Hematopoietic multipotent progenitor cell (in vitro differentiated cells): Measurements from ENCODE around the gene WSB1. TPM values are rescaled to one million over a fixed set of nuclear protein-coding genes. Genes with fewer than 3 reads are reported as not detected.
"Not testable (repeated sequence)": the region's sequence is repeated elsewhere in the genome, so short reads cannot be mapped to it uniquely, and the experiment has no call there.

Experiments used
- DNase-seq, 3 donors: peaks; one replicate each; pipeline ENCODE4 v3.0.0-alpha.2; 2011 to 2015; ENCODE audit warnings: low read depth in 2 of 3, low spot score in 2 of 3
- total RNA-seq: library from RNA; depleted of rRNA; stranded (reverse); fragments of >200 nt; gene quantifications from one replicate; pipeline ENCODE4 v1.2.3, GENCODE V29; 2012

Gene WSB1
- total RNA-seq, 1 donor = 290 TPM

DNA sequence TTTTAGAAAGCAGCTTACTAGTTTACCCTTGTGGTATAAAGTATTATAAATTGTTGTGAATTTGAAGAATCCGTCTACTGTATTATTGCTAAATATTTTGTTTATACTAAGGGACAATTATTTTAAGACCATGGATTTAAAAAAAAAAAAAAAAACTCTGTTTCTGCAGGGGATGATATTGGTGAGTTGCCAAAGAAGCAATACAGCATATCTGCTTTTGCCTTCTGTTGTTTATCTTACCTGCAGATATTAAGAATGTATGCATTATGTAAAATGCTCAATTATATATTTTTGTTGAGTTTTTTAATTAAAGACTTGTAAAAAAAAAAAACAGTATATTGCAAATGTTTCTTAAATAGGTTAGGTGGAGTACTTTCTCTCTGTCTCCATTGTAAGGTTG is 19.4 kb downstream of the WSB1 start:
- DNase-seq = no peak

DNA sequence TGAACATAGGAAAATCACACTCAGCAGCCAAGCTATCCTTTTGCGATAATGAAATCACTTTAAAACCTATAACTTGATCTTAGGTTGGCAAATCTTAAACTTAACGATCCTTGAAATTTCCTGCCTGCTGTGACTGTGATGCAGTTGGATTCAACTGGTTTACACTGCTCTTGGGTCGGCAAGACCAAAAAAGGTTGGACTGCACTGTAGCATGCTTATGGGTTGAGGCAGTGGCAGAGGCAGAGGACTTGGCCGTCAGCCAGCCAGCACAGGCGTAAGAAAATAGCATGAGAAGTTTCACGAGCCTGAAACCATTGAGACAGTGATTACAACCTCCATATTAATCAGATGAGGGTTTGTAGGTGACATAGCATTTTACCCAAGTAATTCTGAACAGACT is 21.4 kb downstream of the WSB1 start:
- DNase-seq = no peak

DNA sequence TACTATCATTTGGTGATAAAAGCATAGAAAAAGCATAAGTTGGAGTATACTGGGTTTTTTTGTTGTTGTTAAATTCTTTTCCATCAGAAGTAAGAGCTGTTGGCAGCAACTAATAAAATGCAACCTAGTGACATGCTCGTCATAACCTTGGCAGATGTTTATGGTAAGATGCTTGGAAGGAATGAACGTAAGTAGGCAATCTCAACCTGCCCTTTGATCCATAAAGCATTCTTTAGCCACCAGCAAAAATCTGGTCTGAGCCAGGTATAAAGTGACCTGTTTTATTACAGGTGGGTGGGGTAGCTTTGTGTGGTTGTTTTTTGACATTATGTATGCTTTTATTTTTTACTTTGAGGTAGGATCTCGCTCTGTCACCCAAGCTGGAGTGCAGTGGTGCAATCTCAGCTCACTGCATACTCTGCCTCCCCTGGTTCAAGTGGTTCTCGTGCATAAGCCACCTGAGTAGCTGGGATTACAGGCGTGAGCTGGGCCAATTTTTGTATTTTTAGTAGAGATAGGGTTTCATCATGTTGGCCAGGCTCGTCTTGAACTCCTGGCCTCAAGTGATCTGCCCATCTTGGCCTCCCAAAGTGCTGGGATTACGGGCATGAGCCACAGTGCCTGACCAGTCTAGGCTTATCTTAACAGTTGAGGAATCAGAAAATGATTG is 22.0 kb downstream of the WSB1 start:
- DNase-seq = no peak

DNA sequence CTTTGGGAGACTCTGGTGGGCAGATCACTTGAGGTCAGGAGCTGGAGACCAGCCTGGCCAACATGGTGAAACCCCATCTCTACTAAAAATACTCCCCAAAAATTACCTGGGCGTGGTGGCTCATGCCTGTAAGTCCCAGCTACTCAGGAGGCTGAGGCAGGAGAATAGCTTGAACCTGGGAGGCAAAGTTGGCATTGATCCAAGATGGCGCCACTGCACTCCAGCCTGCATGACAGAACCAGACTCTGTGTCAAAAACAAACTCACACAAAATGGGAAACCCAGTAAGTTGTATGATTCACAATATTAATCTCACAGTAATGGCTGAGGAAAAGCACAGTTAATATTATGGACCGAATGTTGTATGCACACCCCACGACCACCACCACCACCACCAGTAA is 24.3 kb downstream of the WSB1 start:
- no peak for DNase-seq

DNA sequence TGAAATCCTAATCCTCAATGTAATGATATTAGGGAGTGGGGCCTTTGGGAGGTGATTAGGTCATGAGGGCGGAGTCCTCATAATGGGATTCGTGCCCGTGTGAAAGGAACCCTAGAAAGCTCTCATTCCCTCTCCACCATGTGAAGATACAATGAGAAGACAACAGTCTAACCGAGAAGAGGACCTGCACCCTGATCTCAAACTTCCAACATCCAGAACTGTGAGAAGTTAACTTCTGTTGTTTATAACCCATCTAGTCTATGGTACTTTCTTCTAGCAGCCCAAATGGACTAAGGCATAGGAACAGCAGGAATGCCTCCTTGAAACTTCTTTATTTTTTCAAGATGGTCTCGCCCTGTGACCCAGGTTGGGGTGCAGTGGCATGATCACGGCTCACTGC is 24.7 kb downstream of the WSB1 start:
- DNase-seq = no peak

DNA sequence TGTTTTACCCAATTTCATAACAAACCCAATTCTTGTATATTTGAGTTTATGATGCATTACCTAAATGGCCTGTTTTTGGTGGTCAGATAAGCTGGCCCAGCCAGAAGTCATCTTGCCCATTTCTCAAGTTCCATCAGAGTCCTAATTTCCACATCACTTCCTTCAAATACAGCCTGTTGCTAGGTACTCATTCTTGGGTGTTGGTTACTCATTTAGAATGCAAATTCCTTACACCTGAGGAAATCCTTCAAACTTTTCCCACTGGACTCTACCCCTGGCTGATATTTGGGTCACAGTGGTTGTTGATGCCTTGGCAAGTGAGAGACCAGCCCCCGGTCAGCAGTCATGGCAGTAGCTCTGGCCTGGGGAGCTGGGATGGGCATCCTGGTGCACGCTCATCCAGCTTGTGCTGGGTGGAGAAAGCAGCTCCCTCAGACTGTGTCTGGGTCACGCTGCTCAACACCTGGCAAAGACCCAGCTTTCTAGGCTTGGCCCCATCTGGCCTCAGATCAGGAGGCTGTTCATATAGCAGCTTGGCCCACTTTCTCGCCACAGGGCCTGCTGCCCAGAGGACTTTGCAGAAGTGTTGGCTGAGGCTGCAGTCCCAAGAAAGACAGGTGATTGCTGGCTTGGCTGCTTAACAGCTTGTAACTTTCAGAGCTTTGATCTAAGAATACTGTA is 25.8 kb downstream of the WSB1 start:
- DNase-seq = no peak

DNA sequence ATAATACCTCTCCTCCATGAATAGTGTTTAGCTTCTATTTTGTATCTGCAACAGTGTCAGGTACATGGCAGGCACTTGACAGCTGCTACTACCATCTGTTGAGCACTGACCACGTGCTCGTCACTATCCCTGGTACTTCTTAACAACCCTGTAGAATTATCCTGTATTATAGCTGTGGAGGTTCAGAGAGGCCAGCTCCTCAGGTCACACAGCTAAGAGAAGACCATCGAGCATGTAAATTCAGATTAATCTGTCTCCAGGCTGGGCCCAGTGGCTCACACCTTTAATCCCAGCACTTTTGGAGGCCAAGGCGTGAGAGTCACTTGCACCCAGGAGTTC is 26.3 kb downstream of the WSB1 start:
- no peak for DNase-seq

DNA sequence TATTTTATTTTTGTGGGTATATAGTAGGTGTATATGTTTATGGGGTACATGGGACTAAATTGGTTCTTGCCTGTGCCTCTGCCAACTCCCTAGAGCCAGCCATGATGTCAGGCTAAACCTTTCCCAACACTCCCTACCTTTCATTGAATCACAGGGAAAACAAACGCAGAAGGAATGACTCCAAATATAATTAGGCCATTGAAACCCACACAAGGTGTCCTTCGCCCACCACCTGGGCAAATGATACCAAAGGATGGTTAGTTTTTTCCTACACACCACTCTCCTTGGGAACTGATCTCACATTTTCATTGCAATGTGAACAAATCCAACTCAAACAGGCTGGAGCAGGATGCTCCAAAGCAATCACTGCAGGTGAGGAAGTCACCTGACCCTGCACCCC is 27.5 kb downstream of the WSB1 start:
- DNase-seq = no peak

DNA sequence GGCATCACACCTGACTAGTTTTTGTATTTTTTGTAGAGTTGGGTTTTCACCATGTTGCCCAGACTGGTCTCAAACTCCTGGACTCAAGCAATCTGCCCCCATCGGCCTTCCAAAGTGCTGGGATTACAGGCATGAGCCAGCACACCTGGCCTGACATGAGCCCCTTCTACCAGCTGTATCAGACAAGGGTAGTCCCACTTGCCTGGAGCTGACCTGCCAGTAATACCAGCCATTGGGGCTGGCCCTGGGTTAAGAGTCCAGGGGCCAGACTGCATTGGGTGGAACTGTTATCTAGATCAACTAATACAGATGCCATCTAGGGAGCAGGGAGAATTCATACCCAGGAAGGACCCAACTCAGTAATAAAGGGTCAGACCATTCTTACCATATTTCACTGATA is 28.1 kb downstream of the WSB1 start:
- no peak for DNase-seq

DNA sequence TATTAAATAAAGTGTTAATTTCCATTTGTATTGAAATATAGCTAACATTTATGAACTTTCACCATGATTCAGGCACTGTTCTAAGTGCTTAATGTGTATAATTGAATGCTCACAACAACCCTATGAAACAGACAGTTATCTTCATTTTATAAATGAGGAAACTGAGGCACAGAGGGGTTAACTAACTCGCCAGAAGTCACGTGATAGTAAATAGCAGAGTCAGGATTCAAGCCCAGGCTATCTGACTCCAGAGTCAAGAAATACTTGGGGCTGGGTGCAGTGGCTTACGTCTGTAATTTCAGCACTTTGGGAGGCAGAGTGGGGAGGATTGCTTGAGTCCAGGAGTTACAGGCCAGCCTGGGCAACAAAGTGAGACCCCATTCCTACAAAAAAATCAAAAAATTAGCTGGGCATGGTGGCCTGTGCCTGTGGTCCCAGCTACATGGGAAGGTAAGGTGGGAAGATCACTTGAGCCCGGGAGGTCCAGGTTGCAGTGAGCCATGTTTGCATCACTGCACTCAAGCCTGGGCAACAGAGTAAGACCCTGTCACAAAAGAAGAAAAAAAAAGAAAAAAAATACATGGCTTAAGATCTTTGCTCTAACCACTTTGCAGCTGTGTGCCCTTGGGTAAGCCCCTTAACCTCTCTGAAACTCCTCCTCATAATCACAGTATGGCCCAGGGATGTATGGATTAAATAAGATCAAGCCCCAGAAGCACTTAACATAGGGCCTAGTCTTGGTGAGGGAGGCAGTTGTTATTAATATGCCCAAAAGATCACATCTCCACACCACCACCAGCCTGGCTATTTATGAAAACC is 29.0 kb downstream of the WSB1 start:
- DNase-seq = no peak

DNA sequence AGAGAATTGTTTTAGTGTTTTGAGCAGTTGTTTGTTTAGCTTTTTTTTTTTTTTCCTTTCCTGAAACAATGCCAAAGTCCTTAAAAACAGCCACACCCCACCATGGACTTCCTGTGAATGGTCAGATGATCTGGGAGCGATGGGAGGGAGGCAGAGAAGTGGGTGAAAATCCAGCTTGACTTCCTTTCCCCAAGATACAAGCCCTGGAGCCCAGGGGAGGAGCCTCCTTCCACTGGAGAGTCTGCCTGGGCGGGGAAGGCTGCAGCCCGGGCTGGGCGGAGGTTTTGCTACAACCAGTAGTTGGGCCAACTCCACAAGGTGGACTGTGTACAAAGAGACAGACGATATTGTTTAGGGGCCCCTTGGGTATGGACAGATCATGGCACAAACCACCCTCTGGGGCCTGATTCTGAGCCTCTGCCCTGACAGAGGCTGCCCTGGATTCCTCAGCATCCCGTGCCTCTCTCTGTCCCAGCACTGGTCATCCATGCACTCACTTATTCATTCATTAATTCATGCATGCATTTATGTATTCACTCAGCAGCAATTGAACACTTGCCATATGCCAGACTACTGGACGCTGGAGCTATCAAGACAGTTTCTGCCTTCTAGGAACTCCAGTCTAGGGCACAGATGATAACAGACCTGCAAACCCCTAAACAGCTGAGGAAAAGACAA is 29.8 kb downstream of the WSB1 start:
- no peak for DNase-seq

DNA sequence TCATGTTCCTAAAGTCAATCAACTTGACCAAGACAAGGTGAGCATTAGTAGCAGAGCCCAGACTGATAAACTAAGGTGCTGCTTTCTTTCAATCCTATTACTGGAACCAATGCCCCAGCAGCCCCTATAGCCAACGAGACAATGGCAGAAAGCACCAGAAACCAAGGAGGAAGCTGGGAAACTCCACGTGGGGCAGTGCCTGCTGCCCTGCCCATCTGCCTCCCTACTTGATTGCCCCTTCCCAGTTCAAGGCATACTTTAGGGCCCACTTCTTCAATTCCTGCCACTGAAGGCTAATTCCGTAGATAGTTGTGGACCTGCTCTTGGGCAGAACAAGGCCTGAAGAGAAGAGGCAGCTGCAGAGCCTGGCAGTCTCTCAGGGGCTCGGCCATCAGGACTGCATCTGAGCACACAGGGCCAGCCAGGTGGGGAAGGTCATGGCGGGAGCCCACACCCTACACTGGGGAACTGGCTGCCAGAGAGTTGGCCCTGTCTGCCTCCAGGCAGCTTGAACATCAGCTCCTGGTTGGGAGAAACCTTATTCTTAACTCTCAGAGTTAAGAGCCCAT is 30.9 kb downstream of the WSB1 start:
- DNase-seq = no peak

DNA sequence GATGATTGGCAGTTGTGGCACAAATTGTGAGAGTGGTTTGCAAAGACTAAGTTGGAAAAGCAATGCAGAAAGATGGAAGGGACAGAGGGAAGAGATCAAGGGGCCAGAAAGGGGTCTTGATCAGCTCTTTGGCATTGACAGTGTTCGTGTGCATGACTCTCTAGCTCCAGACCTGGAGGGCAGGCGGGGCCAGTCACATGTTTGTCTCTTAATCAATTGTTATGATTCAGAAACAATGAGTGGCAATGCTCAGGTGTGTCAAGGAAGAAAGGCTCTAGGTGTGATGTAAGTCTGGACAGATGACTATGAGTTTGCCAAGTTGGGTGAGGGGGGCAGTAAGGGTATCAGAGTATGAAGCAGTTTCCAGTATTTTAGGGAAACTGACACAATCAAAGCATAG is 32.1 kb downstream of the WSB1 start:
- no peak for DNase-seq

DNA sequence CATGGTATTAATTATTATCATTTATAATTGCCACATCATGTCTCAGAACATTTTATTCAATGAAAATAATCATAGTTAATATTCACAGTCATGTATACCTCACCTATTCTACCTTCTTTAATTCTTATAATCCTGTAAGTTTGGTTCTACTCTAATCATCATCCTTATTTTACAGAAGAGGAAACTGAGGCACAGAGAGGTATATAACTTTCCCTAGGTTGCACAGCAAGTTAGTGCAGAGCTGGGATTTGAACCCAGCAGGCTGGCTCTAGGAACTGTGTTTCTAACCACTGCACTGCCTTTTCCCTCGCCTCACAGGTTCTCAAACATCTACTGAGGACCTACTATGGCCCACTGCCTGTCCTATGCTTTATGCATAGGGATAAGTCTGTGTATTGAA is 32.7 kb downstream of the WSB1 start:
- no peak for DNase-seq

DNA sequence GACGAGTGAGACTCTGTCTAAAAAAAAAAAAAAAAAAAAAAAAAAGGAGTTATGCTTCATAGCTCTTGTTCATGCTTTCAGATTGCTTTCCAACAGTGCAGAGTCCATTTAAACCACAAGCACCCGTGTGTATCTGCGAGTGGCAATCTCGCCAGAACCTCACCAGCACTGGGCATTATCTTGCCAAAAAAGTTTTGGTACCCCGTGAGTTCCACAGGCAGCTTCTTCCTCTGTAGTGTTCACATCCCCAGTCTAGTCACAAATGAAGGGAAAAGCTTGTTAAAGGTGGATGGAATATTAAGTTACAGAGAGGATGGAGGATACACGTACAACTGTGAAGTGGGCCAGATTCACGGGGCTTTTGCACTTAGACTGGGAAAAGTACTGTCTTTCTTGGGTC is 33.5 kb downstream of the WSB1 start:
- DNase-seq = no peak

DNA sequence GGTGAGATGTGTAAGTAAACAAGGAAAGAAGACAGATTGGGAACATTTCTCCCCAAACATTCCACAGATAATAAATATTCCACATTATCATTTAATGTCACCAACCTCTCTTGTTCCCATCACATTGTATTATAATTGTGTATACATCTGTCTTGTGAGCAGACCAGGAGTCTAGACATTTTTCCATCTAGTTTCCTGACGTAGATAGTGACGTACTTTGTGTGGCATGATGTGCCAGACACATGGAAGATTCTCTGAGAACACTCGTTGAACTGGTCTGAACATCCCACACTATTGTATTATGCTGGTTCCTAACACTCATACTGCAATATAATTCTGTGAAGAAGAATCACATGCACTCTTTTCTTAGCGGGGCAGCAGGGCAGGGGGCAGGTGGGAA is 34.0 kb downstream of the WSB1 start:
- DNase-seq = no peak

DNA sequence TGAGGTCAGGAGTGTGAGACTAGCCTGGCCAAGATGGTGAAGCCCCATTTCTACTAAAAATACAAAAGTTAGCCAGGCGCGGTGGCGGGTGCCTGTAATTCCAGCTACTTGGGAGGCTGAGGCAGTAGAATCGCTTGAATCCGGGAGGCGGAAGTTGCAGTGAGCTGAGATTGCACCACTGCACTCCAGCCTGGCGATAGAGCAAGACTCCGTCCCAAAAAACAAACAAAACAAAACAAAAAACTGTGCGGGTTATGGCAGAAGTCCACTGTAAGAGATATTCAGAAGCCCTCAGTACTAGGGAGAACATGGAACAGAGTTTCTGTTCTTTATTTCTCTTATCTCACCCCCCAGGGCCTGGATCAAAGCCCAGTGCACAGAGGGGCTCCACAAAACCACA is 34.8 kb downstream of the WSB1 start:
- DNase-seq = not testable (repeated sequence)

DNA sequence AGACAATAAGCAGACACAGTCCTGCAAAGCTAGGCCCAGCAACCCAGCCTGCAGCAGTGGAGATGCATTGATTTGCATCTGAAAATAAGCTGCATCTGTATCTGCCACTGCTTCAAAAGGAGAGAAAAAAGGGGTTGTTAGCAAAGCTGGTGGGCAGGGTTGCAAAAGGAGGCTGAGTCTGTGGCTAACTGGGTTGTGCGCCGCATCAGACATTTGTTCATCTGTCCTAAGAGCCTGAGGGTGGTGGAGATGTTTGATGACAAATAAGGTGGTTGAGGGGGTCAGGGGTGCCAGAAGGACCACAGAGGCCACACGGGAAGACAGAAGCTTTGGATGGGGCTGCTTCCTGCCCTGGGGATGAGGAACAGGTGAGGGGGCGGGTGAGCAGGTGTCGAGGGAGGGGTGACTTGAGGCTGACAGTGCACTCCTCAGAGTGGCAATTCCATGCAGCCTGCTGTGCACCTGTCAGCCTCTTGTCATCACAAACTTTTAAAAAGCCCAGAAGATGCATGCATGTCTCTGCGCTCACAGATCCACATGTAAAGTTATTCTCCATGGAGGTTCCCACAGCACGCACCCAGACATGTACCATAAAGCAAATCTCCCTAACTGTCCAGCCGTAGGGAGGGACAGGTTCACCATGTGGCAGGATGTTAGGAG is 35.4 kb downstream of the WSB1 start:
- DNase-seq = no peak

DNA sequence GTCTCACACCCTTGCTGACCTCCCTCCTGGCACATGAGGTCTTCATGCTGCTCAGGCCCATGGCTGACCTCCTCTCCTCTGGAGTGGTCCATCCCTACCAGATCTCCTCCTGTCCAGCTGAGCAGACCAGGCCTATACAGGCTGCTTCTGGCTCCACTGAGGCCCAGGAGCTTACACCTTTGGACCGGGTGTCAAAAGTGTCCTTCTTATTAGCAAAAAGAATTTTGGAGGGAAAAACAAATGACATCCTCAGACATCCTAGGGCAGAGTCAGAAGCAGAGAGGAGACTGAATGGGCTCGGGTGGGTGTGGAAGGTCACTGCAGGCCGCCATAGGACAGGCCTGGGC is 38.1 kb downstream of the WSB1 start:
- DNase-seq = no peak

DNA sequence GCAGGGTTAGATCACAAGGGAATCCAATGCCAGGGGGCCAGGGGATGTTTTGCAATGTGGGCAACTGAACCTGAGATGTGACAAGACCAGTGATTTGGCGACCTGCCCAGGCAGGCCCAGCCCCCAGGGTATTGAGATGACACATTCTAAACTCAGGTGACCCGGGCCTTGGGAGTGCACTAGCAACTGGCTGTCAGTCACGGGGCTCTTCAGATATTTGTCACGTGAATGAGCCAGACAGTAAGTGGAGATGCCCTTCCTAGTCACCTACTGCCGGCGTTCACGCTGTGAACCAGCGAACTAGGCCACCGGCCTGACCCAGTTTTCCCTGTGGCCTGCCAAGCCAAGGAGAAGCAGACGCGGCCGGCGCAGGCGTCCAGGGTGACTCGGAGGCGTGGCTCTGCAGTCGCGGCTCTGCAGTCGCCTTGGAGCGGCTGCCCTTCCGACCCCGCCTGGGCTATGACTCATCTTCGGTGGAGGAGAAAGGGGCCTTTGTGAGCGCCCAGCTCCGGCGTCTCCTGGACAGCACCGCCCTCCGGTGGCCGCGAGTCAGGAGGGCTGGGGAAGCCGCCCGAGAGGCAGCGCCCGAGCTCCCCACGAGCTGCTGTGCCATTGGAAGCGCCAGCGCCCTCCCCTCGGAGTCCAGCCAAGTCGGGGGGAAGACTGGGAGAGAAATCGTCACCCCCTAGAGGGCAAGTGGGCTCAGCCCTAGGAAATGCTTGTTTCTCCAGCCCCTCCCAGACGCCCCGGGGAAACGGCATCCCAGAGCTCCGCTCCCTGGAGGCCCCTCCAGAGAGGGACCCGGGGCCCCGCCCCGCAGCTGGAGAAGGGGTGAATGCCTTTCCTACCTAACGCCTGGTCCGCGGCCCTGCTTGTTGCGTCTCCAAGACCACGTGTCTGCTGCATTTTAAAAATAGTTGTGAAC is 38.8 kb downstream of the WSB1 start:
- DNase-seq = peak; percentile 59 to 98 (median 97)
